ENCODE data around the gene TBC1D2.
"Not testable (repeated sequence)": the region's sequence is repeated elsewhere in the genome, so short reads cannot be mapped to it uniquely, and the experiment has no call there.

TBC1D2 gene

GRCh38 chr9:98285446-98285845 is 30.0 kb upstream of the TBC1D2 start:
- no peak overlapping the region for H3K27ac ChIP-seq (replicated peaks)
- DNase-seq (ENCODE audit: low read depth in 1 of 2, low spot score in 1 of 2): no peak
- no peak overlapping the region for H3K4me3 ChIP-seq (replicated peaks; ENCODE audit: insufficient read depth, low read length)
- TF ChIP-seq GABPA (IDR thresholded peaks at IDR 0.05; ENCODE audit: low read depth) (no peak), REST (IDR thresholded peaks at IDR 0.05; ENCODE audit: insufficient replicate concordance, low read depth) (no peak), CTCF (IDR thresholded peaks at IDR 0.05; ENCODE audit: insufficient read depth, low read length) (no peak), POLR2AphosphoS5 (IDR thresholded peaks at IDR 0.05; ENCODE audit: low read depth) (no peak), SPI1 (IDR thresholded peaks at IDR 0.05; ENCODE audit: borderline replicate concordance, low read depth) (no peak)
- no peaks in the 10 kb centered on the region for H3K27me3 ChIP-seq (ENCODE audit: insufficient read depth, poor library complexity, severe bottlenecking)

- DNase-seq (ENCODE audit: low read depth in 1 of 2, low spot score in 1 of 2): no peak
- H3K27me3 ChIP-seq (ENCODE audit: insufficient read depth, poor library complexity, severe bottlenecking): no peaks in the 10 kb centered on the region
- no peak overlapping the region for H3K27ac ChIP-seq (replicated peaks)
- no peak for TF ChIP-seq CTCF (IDR thresholded peaks at IDR 0.05; ENCODE audit: insufficient read depth, low read length)
- no peak for TF ChIP-seq GABPA (IDR thresholded peaks at IDR 0.05; ENCODE audit: low read depth)
- TF ChIP-seq SPI1 (IDR thresholded peaks at IDR 0.05; ENCODE audit: borderline replicate concordance, low read depth): no peak
- peak; percentile 43 for TF ChIP-seq REST (IDR thresholded peaks at IDR 0.05; ENCODE audit: insufficient replicate concordance, low read depth)
- no peak overlapping the region for H3K4me3 ChIP-seq (replicated peaks; ENCODE audit: insufficient read depth, low read length)
Measured at GRCh38 chr9:98284754-98285153, 29.3 kb upstream of the TBC1D2 start.

- H3K4me3 ChIP-seq (replicated peaks; ENCODE audit: insufficient read depth, low read length); DNase-seq (ENCODE audit: low read depth in 1 of 2, low spot score in 1 of 2): not testable (repeated sequence)
Measured at GRCh38 chr9:98283143-98283542, 27.7 kb upstream of the TBC1D2 start.

GRCh38 chr9:98281281-98281680 is 25.8 kb upstream of the TBC1D2 start:
- no peaks in the 10 kb centered on the region for H3K27me3 ChIP-seq (ENCODE audit: insufficient read depth, poor library complexity, severe bottlenecking)
- TF ChIP-seq CTCF (IDR thresholded peaks at IDR 0.05; ENCODE audit: insufficient read depth, low read length) (no peak), GABPA (IDR thresholded peaks at IDR 0.05; ENCODE audit: low read depth) (no peak), POLR2AphosphoS5 (IDR thresholded peaks at IDR 0.05; ENCODE audit: low read depth) (no peak), SPI1 (IDR thresholded peaks at IDR 0.05; ENCODE audit: borderline replicate concordance, low read depth) (no peak), REST (IDR thresholded peaks at IDR 0.05; ENCODE audit: insufficient replicate concordance, low read depth) (no peak)
- no peak for DNase-seq (ENCODE audit: low read depth in 1 of 2, low spot score in 1 of 2)
- H3K27ac ChIP-seq (replicated peaks): no peak overlapping the region
- H3K4me3 ChIP-seq (replicated peaks; ENCODE audit: insufficient read depth, low read length): no peak overlapping the region

More at GRCh38 chr9:98283143-98283542, 27.7 kb upstream of the TBC1D2 start:
- not testable (repeated sequence) for H3K27me3 ChIP-seq (ENCODE audit: insufficient read depth, poor library complexity, severe bottlenecking); H3K27ac ChIP-seq (replicated peaks)

All from HL-60 (cell line).